Endodermal cell (in vitro differentiated cells): ENCODE results near the gene STARD8. TPM values are rescaled to one million over a fixed set of nuclear protein-coding genes. Genes with fewer than 3 reads are reported as not detected.

Experiments
- DNase-seq: peaks from one replicate; pipeline ENCODE4 v3.0.0-alpha.2; 2017
- H3K27ac ChIP-seq: 2 replicates; pipeline ENCODE4 v1.5.1; 2013; ENCODE audit warnings: mild to moderate bottlenecking, low read depth, low read length, moderate library complexity
- H3K27me3 ChIP-seq: 2 replicates; pipeline ENCODE4 v1.6.1; 2013; ENCODE audit warnings: mild to moderate bottlenecking, low read length, moderate library complexity; ENCODE audit not compliant: insufficient read depth, control insufficient read depth, poor library complexity, severe bottlenecking
- H3K36me3 ChIP-seq: 2 replicates; pipeline ENCODE4 v1.7.0; 2013; ENCODE audit warnings: mild to moderate bottlenecking, low read length, moderate library complexity; ENCODE audit not compliant: control insufficient read depth, insufficient read depth
- H3K4me1 ChIP-seq: one replicate; pipeline ENCODE4 v1.7.0; 2013; ENCODE audit warnings: low read length; ENCODE audit not compliant: control insufficient read depth, insufficient read depth
- H3K4me3 ChIP-seq: 2 replicates; pipeline ENCODE4 v1.5.1; 2013; ENCODE audit warnings: mild to moderate bottlenecking, low read length, moderate library complexity
- H3K9ac ChIP-seq: 2 replicates; pipeline ENCODE4 v1.6.1; 2013; ENCODE audit warnings: mild to moderate bottlenecking, low read length, moderate library complexity; ENCODE audit not compliant: poor library complexity, severe bottlenecking; ENCODE audit errors: extremely low read depth
- H3K9me3 ChIP-seq: 2 replicates; pipeline ENCODE4 v1.6.1; 2013; ENCODE audit warnings: mild to moderate bottlenecking, low read length, moderate library complexity; ENCODE audit not compliant: control insufficient read depth
- H3K27ac Mint-ChIP-seq: 2 replicates; pipeline ENCODE4 v1.8.0; 2020; ENCODE audit warnings: mixed read lengths
- H3K27me3 Mint-ChIP-seq: 2 replicates; pipeline ENCODE4 v1.8.0; 2021; ENCODE audit warnings: mild to moderate bottlenecking, mixed read lengths; ENCODE audit not compliant: insufficient read depth
- H3K36me3 Mint-ChIP-seq: 2 replicates; pipeline ENCODE4 v1.8.0; 2020; ENCODE audit warnings: low read depth, mixed read lengths
- H3K4me1 Mint-ChIP-seq: 2 replicates; pipeline ENCODE4 v1.8.0; 2020; ENCODE audit warnings: mixed read lengths
- H3K4me3 Mint-ChIP-seq: 2 replicates; pipeline ENCODE4 v1.8.0; 2020; ENCODE audit warnings: mild to moderate bottlenecking, moderate library complexity, mixed read lengths
- H3K9me3 Mint-ChIP-seq: 2 replicates; pipeline ENCODE4 v1.8.0; 2020; ENCODE audit warnings: mild to moderate bottlenecking, mixed read lengths
- CTCF ChIP-seq: fragments of 200-600 bp; sonication (generic); conservative IDR thresholded peaks from 2 replicates; pipeline ENCODE4 v1.5.0; 2021; ENCODE audit warnings: antibody characterized with exemption, mild to moderate bottlenecking
- WGBS, 2 experiments: methylation state at CpG; one replicate each; pipeline versions ENCODE4 v1.1.5 to v1.1.7; 2013; ENCODE audit warnings: missing lambda C conversion rate in 2 of 2, mixed read lengths in 1 of 2; ENCODE audit not compliant: insufficient coverage in 1 of 2, insufficient read length in 1 of 2; 5-methylcytosine and 5-hydroxymethylcytosine counted together
- total RNA-seq, 2 donors: library from RNA; stranded (reverse); fragmentation: NEBNext Ultra II Directional in 1 of 2; extraction: Animal tissue kit (Norgen Biotek cat#: 25700) in 1 of 2; gene quantifications; 2 replicates in 1 of 2; 3 replicates in 1 of 2; pipeline ENCODE4 v1.2.1, GENCODE V29; 2021

The STARD8 gene
- total RNA-seq, 2 donors from 2014 or later = 1.5 to 1.8 TPM

GRCh38 chrX:68648960-68649359 lies 1.5 kb downstream of the STARD8 start:
- no peaks in the 10 kb centered on the region for H3K9me3 ChIP-seq
- 25% methylated on average over 5 of the region's 5 CpGs; no CpG with 5 or more reads in 1 of the 2 experiments for WGBS, 2 experiments
- no peak overlapping the region for H3K27ac Mint-ChIP-seq
- no peak overlapping the region for H3K27ac ChIP-seq
- TF ChIP-seq CTCF = no peak
- H3K27me3 ChIP-seq = no peaks in the 10 kb centered on the region
- no peak overlapping the region for H3K9ac ChIP-seq
- H3K36me3 Mint-ChIP-seq = no peaks in the 10 kb centered on the region
- peaks cover 39% of the 10 kb centered on the region for H3K9me3 Mint-ChIP-seq
- peaks cover 5% of the 10 kb centered on the region for H3K4me1 Mint-ChIP-seq
- peak; percentile 74 for DNase-seq
- no peak overlapping the region for H3K4me3 Mint-ChIP-seq
- H3K27me3 Mint-ChIP-seq = peaks cover 10% of the 10 kb centered on the region
- H3K4me1 ChIP-seq = no peaks in the 10 kb centered on the region
- no peak overlapping the region for H3K4me3 ChIP-seq
- no peaks in the 10 kb centered on the region for H3K36me3 ChIP-seq

- Histone ChIP-seq H3K27me3 (no peaks in the 10 kb centered on the region), H3K36me3 (no peaks in the 10 kb centered on the region), H3K9ac (no peak overlapping the region), H3K4me1 (no peaks in the 10 kb centered on the region), H3K9me3 (no peaks in the 10 kb centered on the region), H3K4me3 (no peak overlapping the region), H3K27ac (no peak overlapping the region)
- no peaks in the 10 kb centered on the region for H3K36me3 Mint-ChIP-seq
- no peak for TF ChIP-seq CTCF
- no peak for DNase-seq
- 67 to 93% methylated on average over 1 to 3 of the region's 3 CpGs for WGBS, 2 experiments
- peaks cover 53% of the 10 kb centered on the region for H3K9me3 Mint-ChIP-seq
- H3K27ac Mint-ChIP-seq = no peak overlapping the region
- H3K4me1 Mint-ChIP-seq = peaks cover 5% of the 10 kb centered on the region
- H3K27me3 Mint-ChIP-seq = peaks cover 10% of the 10 kb centered on the region
- H3K4me3 Mint-ChIP-seq = no peak overlapping the region
Measured at GRCh38 chrX:68650491-68650890, 3.0 kb downstream of the STARD8 start.

- no peaks in the 10 kb centered on the region for H3K9me3 ChIP-seq
- no peaks in the 10 kb centered on the region for H3K36me3 Mint-ChIP-seq
- no peaks in the 10 kb centered on the region for H3K27me3 ChIP-seq
- peaks cover 54% of the 10 kb centered on the region for H3K9me3 Mint-ChIP-seq
- H3K4me1 ChIP-seq = no peaks in the 10 kb centered on the region
- H3K9ac ChIP-seq = no peak overlapping the region
- peaks cover 7% of the 10 kb centered on the region for H3K27me3 Mint-ChIP-seq
- H3K27ac Mint-ChIP-seq = no peak overlapping the region
- no peak overlapping the region for H3K27ac ChIP-seq
- TF ChIP-seq CTCF = no peak
- no peaks in the 10 kb centered on the region for H3K36me3 ChIP-seq
- H3K4me3 Mint-ChIP-seq = no peak overlapping the region
- peak; percentile 43 for DNase-seq
- peaks cover 5% of the 10 kb centered on the region for H3K4me1 Mint-ChIP-seq
- 70 to 85% methylated on average over 2 to 7 of the region's 7 CpGs for WGBS, 2 experiments
- H3K4me3 ChIP-seq = no peak overlapping the region
Measured at GRCh38 chrX:68651110-68651509, 3.6 kb downstream of the STARD8 start.
